Mesendoderm (in vitro differentiated cells): ENCODE measurements around the gene TGFA.
A peak's percentile ranks its signal among the peaks of the same experiment; 100 is the strongest.
"Not testable (repeated sequence)": the region's sequence is repeated elsewhere in the genome, so short reads cannot be mapped to it uniquely, and the experiment has no call there.

Experiments
- DNase-seq: peaks from one replicate; pipeline ENCODE4 v3.0.0; 2013
- H2AK5ac ChIP-seq: 2 replicates; pipeline ENCODE4 v1.6.1; 2013; ENCODE audit warnings: low read length, inconsistent platforms
- H2BK120ac ChIP-seq: 2 replicates; pipeline ENCODE4 v1.6.1; 2013; ENCODE audit warnings: low read depth, mild to moderate bottlenecking, low read length, moderate library complexity, mixed read lengths
- H2BK15ac ChIP-seq: replicated peaks from 2 replicates; pipeline ENCODE4 v1.6.1; 2013; ENCODE audit warnings: low read depth, mild to moderate bottlenecking, moderate library complexity
- H2BK5ac ChIP-seq: 2 replicates; pipeline ENCODE4 v1.6.1; 2013; ENCODE audit warnings: low read length, inconsistent platforms
- H3K18ac ChIP-seq: 2 replicates; pipeline ENCODE4 v1.6.1; 2013; ENCODE audit warnings: mild to moderate bottlenecking, low read length, mixed read lengths
- H3K23ac ChIP-seq: one replicate; pipeline ENCODE4 v1.6.1; 2013; ENCODE audit warnings: low read length
- H3K27ac ChIP-seq: 2 replicates; pipeline ENCODE4 v1.5.1; 2013; ENCODE audit warnings: low read depth, mild to moderate bottlenecking, inconsistent platforms, low read length, moderate library complexity
- H3K27me3 ChIP-seq: 2 replicates; pipeline ENCODE4 v1.6.1; 2013; ENCODE audit warnings: low read length, control low read depth, mild to moderate bottlenecking, inconsistent platforms; ENCODE audit not compliant: insufficient read depth, poor library complexity
- H3K36me3 ChIP-seq: 2 replicates; pipeline ENCODE4 v1.6.1; 2013; ENCODE audit warnings: low read length, inconsistent platforms; ENCODE audit not compliant: control insufficient read depth, insufficient read depth
- H3K4ac ChIP-seq: one replicate; pipeline ENCODE4 v1.6.1; 2013; ENCODE audit warnings: low read depth, mild to moderate bottlenecking, low read length, moderate library complexity
- H3K4me1 ChIP-seq: 2 replicates; pipeline ENCODE4 v1.6.1; 2013; ENCODE audit warnings: low read depth, low read length, inconsistent platforms; ENCODE audit not compliant: control insufficient read depth
- H3K4me2 ChIP-seq: 2 replicates; pipeline ENCODE4 v1.6.1; 2013; ENCODE audit warnings: low read length
- H3K4me3 ChIP-seq: 2 replicates; pipeline ENCODE4 v1.5.1; 2013; ENCODE audit warnings: mild to moderate bottlenecking, low read length
- H3K56ac ChIP-seq: one replicate; pipeline ENCODE4 v1.6.1; 2013; ENCODE audit warnings: low read length
- H3K79me1 ChIP-seq: 2 replicates; pipeline ENCODE4 v1.6.1; 2013; ENCODE audit warnings: low read length, inconsistent platforms
- H3K79me2 ChIP-seq: 2 replicates; pipeline ENCODE4 v1.6.1; 2013; ENCODE audit warnings: mild to moderate bottlenecking, low read length; ENCODE audit not compliant: control insufficient read depth, insufficient read depth
- H3K9ac ChIP-seq: 2 replicates; pipeline ENCODE4 v1.6.1; 2013; ENCODE audit warnings: low read length, inconsistent platforms
- H4K5ac ChIP-seq: one replicate; pipeline ENCODE4 v1.6.1; 2013; ENCODE audit warnings: low read length
- H4K8ac ChIP-seq: one replicate; pipeline ENCODE4 v1.6.1; 2013; ENCODE audit warnings: low read depth, mild to moderate bottlenecking, control low read depth, low read length, moderate library complexity
- WGBS: extraction: QIAGEN DNeasy Blood & Tissue Kit; methylation state at CpG from one replicate; pipeline ENCODE4 v1.1.7; 2013; ENCODE audit warnings: low lambda C conversion rate, missing lambda C conversion rate; ENCODE audit not compliant: insufficient coverage; ENCODE audit errors: extremely low coverage; 5-methylcytosine and 5-hydroxymethylcytosine counted together

Gene TGFA

DNA sequence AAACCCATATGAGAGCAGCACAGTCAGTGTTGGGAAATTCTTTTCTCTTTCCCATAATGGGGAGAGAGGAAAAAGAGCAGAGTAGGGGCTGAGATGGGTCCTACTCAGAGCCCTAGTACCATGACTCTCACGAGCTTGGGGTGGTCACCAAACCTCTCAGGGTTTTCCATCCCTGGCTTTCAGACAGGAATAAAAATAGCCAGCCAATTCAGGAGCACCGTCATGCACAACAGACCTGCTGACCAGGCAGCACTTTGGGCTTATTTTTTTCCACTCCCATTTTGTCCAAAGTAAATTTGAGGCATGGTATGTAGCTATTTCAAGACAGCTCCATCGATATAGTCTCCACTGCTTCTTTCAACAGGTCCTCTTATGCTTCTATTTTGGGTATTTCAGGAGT, 86.4 kb downstream of the TGFA start:
- no CpG with 5 or more reads among the region's 3 CpGs for WGBS
- H3K27me3 ChIP-seq: no peaks in the 10 kb centered on the region

DNA sequence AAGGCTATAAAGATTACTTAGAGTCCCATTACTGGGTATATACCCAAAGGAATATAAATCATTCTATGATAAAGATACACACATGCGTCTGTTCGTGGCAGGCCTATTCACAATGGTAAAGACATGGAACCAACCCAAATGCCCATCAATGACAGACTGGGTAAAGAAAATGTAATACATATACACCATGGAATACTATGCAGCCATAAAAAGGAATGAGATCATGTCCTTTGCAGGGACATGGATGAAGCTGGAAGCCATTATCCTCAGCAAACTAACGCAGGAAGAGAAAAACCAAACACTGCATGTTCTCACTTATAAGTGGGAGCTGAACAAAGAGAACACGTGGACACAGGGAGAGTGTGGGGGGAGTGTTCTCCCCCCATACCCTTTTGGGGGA, 87.0 kb downstream of the TGFA start:
- H3K4ac ChIP-seq, H4K5ac ChIP-seq, H3K4me3 ChIP-seq: not testable (repeated sequence)

More for the DNA sequence above, 86.4 kb downstream of the TGFA start:
- Histone ChIP-seq H2BK15ac (no peak overlapping the region), H3K36me3 (no peaks in the 10 kb centered on the region), H2BK120ac (no peak overlapping the region), H4K5ac (no peak overlapping the region), H3K79me1 (no peaks in the 10 kb centered on the region), H3K4me3 (no peak overlapping the region), H2AK5ac (no peak overlapping the region), H2BK5ac (no peak overlapping the region), H3K79me2 (no peaks in the 10 kb centered on the region), H3K18ac (no peak overlapping the region), H3K23ac (no peak overlapping the region), H3K27ac (no peak overlapping the region), H3K4me2 (no peak overlapping the region), H3K9ac (no peak overlapping the region), H3K4me1 (peaks cover 7% of the 10 kb centered on the region), H4K8ac (no peak overlapping the region), H3K56ac (no peak overlapping the region), H3K4ac (no peak overlapping the region)
- no peak for DNase-seq

DNA sequence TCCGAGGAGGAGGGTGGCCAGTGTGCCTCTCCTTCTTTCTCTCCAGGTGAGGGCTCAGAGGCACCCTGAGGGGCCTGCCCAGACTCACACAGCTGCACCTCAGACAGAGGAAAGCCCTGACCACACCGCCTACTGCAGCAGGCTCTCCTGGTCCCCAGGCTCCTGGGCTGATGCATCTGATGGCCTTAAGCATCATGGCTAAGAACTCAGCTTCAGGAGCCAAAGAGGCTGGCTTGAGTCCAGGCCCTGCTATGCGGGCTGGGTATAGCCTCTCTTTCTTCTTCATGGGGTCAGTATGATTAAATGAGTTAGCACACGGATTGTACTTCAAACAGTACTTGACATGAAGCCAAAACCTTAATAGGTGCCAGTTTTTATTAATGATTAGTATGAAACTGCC, 89.6 kb downstream of the TGFA start:
- DNase-seq: no peak
- H3K56ac ChIP-seq: no peak overlapping the region
- no peak overlapping the region for H2AK5ac ChIP-seq
- H4K8ac ChIP-seq: no peak overlapping the region
- peaks cover 2% of the 10 kb centered on the region for H3K4me1 ChIP-seq
- no peaks in the 10 kb centered on the region for H3K79me1 ChIP-seq
- no peak overlapping the region for H3K4me3 ChIP-seq
- no CpG with 5 or more reads among the region's 4 CpGs for WGBS
- H3K79me2 ChIP-seq: no peaks in the 10 kb centered on the region
- H3K9ac ChIP-seq: no peak overlapping the region
- H3K36me3 ChIP-seq: no peaks in the 10 kb centered on the region
- no peak overlapping the region for H2BK120ac ChIP-seq
- no peak overlapping the region for H2BK15ac ChIP-seq
- no peak overlapping the region for H3K27ac ChIP-seq
- H2BK5ac ChIP-seq: no peak overlapping the region
- H4K5ac ChIP-seq: no peak overlapping the region
- no peaks in the 10 kb centered on the region for H3K27me3 ChIP-seq
- no peak overlapping the region for H3K23ac ChIP-seq
- no peak overlapping the region for H3K18ac ChIP-seq
- no peak overlapping the region for H3K4ac ChIP-seq
- H3K4me2 ChIP-seq: no peak overlapping the region

More for the DNA sequence above, 87.0 kb downstream of the TGFA start:
- not testable (repeated sequence) for H3K4me2 ChIP-seq, H3K79me1 ChIP-seq, H2AK5ac ChIP-seq, H3K23ac ChIP-seq, H3K18ac ChIP-seq, H2BK5ac ChIP-seq, H3K27ac ChIP-seq, H4K8ac ChIP-seq, H3K56ac ChIP-seq, H3K79me2 ChIP-seq, H3K9ac ChIP-seq, H3K4me1 ChIP-seq, H2BK15ac ChIP-seq, DNase-seq, H3K36me3 ChIP-seq, H3K27me3 ChIP-seq, H2BK120ac ChIP-seq
- WGBS: no CpG with 5 or more reads among the region's 4 CpGs

DNA sequence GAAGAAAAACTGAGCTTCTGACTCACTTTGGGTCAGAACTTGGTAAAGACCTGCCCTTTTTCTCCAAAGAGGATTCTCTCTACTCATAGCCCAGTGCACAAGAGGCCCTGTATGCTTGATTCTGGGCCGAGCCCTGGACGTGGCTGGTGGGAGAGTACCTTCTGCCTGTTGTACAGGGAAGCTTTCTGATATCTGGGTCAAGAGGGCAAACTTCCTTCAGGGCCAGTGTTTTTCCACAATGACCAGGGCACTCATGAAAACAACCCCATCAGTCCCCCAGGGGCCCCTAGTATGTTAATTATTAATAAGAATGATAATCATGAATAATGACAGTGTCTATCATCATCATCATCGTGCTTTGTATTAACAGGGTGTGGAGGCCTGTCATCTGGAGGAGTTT, 90.0 kb downstream of the TGFA start:
- no peak overlapping the region for H2BK5ac ChIP-seq
- no peak overlapping the region for H3K4me2 ChIP-seq
- H3K4me3 ChIP-seq: no peak overlapping the region
- no CpG with 5 or more reads among the region's 3 CpGs for WGBS
- H4K8ac ChIP-seq: no peak overlapping the region
- H3K56ac ChIP-seq: no peak overlapping the region
- H3K27ac ChIP-seq: no peak overlapping the region
- no peak overlapping the region for H3K18ac ChIP-seq
- H3K9ac ChIP-seq: no peak overlapping the region
- H3K79me1 ChIP-seq: no peaks in the 10 kb centered on the region
- no peak overlapping the region for H3K4ac ChIP-seq
- no peaks in the 10 kb centered on the region for H3K36me3 ChIP-seq
- H2BK15ac ChIP-seq: no peak overlapping the region
- no peak overlapping the region for H2AK5ac ChIP-seq
- H2BK120ac ChIP-seq: no peak overlapping the region
- H3K27me3 ChIP-seq: no peaks in the 10 kb centered on the region
- no peaks in the 10 kb centered on the region for H3K79me2 ChIP-seq
- H3K23ac ChIP-seq: no peak overlapping the region
- DNase-seq: no peak
- H3K4me1 ChIP-seq: peaks cover 2% of the 10 kb centered on the region
- H4K5ac ChIP-seq: no peak overlapping the region

DNA sequence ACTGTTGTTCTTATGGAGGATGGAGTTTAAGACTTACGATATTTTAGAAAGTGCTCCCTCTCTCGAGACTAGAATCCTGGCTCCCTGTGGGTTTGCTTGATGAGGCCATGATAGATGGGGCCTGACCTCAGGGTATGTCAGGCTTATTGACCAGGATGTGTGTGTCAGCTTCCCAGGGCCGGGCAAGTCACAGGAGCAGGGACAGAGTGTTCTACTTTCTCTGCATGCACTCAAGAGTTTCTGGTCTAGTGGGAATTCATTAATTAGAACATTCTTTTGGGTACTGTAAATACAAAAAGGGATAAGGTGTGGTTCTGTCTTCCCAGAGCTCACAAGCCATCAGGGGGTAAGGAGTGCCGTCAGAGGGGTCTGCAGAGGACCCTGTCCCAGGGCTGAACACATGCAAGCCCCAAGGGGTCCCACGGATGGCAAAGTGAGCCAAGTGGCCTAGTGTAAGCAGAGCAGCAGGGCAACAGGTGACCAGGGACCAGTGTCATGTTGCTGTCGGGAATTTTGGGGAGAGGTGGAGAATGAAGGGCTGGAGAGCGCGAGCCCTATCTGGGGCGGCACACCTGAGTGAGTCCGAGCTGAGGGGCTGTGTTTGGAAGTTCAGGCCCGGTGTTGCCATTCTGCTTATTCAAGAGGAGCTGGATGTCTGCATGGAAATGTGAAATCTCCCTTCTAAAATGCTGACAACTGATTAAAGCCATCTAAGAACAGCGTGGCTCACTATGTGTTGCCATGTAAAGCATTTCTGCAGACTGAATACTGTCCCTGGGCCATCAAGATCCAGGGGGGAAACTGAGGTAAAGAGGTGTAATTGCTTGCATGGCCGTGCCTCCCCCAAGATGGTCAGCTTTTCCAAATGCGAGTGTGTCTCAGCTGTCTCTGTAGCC, 91.4 kb downstream of the TGFA start:
- Histone ChIP-seq H3K4me2 (no peak overlapping the region), H3K27me3 (no peaks in the 10 kb centered on the region), H2BK120ac (no peak overlapping the region)

DNA sequence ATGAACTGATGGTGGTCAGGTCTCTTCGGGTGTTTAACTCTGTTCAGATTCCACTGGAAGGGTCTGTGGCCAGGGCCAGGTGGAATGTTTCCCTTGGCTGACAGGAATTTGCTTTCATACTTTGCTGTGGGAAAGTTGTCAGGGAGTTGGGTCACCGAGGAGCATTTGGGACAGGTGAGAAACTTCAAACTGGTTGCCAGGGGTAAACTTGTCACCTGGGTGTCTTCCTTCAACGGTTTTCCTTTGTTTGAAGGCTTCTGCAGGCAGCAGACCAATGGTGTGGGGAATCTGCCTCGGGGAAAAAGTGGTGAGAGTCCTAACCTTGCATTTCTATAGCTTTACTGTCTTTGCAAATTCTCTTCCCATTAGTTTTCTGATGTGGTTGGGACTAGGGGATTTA, 92.2 kb downstream of the TGFA start:
- H3K4me3 ChIP-seq: no peak overlapping the region
- H3K56ac ChIP-seq: no peak overlapping the region
- no peak overlapping the region for H2BK120ac ChIP-seq
- H2BK15ac ChIP-seq: no peak overlapping the region
- no peak overlapping the region for H3K23ac ChIP-seq
- H3K27ac ChIP-seq: no peak overlapping the region
- peak; percentile 53 for DNase-seq
- H3K9ac ChIP-seq: no peak overlapping the region
- H3K4ac ChIP-seq: no peak overlapping the region
- no peak overlapping the region for H2AK5ac ChIP-seq
- H3K4me1 ChIP-seq: peaks cover 5% of the 10 kb centered on the region
- no peaks in the 10 kb centered on the region for H3K36me3 ChIP-seq
- no peak overlapping the region for H4K5ac ChIP-seq
- no peak overlapping the region for H3K4me2 ChIP-seq
- no peaks in the 10 kb centered on the region for H3K79me2 ChIP-seq
- no peak overlapping the region for H2BK5ac ChIP-seq
- H3K18ac ChIP-seq: no peak overlapping the region
- WGBS: no CpG with 5 or more reads among the region's 4 CpGs
- H3K79me1 ChIP-seq: no peaks in the 10 kb centered on the region
- H3K27me3 ChIP-seq: no peaks in the 10 kb centered on the region
- no peak overlapping the region for H4K8ac ChIP-seq

More for the DNA sequence above, 91.4 kb downstream of the TGFA start:
- Histone ChIP-seq H3K4me1 (peaks cover 5% of the 10 kb centered on the region), H2BK15ac (no peak overlapping the region), H3K79me2 (no peaks in the 10 kb centered on the region), H3K18ac (no peak overlapping the region), H4K5ac (no peak overlapping the region), H4K8ac (no peak overlapping the region), H2AK5ac (no peak overlapping the region), H3K79me1 (no peaks in the 10 kb centered on the region), H3K9ac (no peak overlapping the region), H3K27ac (no peak overlapping the region), H3K4ac (no peak overlapping the region), H2BK5ac (no peak overlapping the region), H3K4me3 (no peak overlapping the region), H3K23ac (no peak overlapping the region), H3K36me3 (no peaks in the 10 kb centered on the region), H3K56ac (no peak overlapping the region)
- WGBS: no CpG with 5 or more reads among the region's 14 CpGs
- DNase-seq: no peak
